GM19452 (cell line): ENCODE results near the gene ATXN7L1.
"Not testable (repeated sequence)": the region's sequence is repeated elsewhere in the genome, so short reads cannot be mapped to it uniquely, and the experiment has no call there.

ENCODE experiments used
- ATAC-seq: cut with Tn5 transposase; IDR thresholded peaks from one replicate; pipeline ENCODE4 v1.9.1; 2021; ENCODE audit not compliant: unreplicated experiment

Gene ATXN7L1

DNA sequence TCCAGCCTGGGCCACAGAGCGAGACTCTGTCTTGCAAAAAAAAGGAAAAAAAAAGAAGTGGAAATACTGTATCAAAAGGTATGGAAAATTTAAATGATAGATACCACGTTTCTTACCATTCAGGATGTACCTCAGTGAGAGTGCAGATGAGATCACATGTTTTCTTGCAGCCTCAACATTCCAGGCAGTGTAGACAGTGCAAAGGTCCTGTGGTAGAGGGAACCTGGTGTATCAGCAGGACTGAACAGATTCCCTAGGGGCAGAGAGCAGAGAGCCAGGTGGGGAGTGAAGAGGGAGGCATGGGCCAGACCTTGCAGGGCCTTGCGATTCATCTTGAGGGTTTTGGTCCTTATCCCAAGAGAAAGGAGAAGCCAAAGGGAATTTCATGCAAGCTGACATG is 17.7 kb upstream of the ATXN7L1 start:
- no peak for ATAC-seq

DNA sequence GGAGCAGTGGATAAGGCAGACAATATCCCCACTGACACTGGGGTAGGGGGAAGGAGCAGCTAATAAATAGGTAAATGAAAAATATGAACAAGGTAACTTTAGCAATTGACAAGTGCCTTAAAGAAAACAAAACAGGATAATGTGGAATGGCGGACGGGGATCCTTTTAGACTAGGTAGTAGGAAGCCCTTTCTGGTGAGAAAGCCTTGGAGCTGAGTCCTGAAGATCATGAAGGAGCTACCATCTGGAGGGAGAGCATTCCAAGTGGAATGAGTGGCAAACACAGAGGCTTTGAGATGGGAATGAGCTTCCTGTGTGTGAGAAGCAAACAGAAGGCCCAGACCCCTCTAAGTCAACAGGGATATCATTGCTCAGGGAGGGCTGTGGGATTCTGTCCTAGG is 16.0 kb upstream of the ATXN7L1 start:
- ATAC-seq = no peak

DNA sequence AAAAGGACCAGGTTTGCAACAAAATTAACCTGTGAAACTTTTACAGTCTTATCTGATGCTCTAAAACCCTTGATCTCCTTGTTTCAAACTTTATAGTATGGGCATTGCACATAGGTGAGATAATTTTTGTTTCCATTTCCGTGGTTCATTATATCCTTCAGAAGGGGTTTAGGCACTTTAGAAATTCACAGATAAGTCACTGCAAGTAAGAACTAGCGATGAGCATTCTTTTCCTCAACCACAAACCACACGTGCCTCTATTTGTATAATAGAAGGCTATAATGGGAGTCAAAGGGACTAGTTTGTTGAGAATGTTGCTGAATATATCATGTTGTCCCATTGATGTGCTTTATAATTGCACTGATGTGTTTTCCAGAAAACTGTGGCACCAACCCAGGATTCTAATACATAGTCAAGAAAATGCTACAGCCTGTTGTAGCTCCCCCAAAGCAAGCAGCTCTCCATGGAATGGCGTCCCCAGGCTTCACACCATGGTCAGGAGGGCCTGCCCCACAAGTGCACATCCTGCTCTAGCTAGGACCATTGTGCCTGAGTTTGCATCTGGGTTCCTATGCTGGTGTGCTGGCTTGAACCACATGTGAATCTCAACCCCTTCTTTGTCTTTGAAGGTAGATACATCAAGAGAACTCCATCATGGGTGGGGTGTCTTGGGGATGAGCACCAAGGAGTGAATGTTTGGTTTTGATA is 14.0 kb upstream of the ATXN7L1 start:
- no peak for ATAC-seq

DNA sequence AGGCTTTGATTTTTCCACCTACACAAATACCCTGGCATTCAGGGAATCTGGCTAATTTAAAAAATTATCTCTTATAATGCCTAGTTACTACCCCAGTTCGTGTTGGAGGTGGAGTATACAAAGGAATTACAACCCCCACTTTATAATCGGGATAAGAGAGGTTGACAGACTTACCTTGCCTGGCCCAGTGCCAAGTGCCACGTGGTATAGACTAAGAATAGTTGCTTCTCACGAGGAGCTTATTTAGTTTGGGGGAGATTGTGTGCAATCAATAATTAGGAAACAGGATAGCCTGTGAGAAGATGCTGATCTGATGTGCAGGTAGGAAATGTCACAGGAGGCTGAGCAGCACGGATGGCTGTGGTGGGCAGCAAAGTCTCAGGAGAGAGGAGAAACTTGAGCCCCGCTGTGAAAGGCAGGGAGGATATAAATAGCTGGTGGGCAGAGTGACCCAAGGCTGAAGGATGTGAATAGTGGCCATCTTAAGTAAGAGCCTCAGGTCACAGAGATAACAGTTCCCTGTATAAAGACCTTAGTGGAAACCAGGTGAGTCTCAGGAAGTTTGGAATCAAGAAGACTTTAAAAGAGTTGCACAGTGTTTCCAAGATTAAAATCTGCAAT is 11.3 kb upstream of the ATXN7L1 start:
- no peak for ATAC-seq

DNA sequence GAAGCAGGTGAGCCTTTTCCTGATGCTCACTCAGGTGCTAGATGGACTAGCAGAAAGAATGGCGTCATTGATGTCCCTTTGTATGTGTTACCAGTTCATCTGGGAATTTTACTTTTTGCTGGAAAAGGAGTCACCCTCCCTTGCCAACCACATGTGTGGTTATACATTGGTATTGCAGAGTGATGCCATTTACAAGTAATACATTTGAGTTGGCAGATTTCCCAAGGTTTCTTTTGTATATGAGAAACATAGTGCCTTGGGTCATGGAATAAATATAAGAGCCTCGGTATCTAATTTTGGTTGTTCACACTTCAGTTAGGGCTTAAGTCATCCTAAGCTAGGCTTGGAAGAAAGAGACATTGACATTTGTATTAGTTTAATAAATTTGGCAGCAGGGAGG is 10.4 kb upstream of the ATXN7L1 start:
- no peak for ATAC-seq

DNA sequence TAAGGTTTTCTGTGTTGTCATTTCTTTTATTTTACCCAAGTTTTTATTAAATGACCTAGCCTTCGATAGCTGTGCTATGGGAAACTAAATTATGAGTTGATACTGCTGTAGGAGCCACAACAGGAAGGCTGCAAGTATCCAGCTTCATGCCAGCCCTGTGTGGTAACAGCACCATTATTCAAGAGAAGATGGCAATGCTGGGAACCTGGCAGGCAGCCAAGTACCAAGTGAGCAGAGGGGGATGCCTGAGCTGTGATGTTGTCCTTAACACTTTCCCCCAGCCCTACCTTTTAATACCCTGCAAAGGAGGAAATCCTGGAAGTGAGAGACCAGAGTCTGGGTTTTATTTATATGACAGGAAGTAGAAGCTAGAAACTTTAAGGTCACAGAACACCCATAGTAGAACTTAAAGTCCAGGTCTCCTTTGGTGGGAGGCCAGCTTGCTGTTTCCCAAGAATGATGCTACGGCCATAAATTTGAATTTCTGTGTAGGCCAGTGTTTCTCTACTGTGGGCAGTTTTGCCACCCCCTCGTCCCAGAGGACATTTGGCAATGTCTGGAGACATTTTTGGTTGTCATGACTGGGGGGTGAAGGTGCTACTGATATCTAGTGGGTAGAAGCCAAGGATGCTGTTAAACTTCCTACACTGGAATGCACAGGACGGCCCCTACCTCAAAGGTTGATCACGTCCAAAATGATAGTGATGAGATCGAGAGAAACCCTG is 9.2 kb upstream of the ATXN7L1 start:
- ATAC-seq = no peak

DNA sequence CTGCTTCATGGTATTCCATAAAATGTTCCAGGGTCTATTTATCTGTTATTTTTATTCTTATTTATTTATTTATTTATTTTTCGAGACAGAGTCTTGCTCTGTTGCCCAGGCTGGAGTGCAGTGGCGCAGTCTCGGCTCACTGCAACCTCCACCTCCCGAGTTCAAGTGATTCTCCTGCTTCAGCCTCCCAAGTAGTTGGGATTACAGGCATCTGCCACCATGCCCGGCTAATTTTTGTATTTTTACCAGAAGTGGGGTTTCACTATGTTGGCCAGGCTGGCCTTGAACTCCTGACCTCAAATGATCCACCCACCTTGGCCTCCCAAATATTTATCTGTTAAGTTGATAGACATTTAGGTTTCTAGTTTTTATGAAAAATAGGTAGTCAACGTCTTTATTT is 6.8 kb upstream of the ATXN7L1 start:
- ATAC-seq = not testable (repeated sequence)

DNA sequence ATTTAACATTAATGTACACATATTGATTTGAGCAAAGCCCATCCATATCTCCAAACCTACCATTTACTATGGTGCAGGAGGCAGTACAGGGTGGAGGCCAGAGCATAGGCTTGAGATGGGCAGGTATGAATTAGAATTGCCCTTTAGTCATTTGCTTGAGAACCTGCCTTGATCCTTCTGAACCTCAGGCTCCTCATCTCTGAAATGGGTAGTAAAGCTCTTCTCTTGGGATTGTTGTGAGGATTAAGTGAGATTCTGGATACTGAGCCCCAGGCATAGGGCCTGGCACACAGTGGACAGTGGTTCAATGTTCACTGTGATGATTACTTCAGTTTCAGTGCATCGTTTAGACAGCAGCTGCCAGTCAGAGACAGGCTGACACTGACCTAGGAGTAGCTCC is 5.0 kb upstream of the ATXN7L1 start:
- no peak for ATAC-seq

DNA sequence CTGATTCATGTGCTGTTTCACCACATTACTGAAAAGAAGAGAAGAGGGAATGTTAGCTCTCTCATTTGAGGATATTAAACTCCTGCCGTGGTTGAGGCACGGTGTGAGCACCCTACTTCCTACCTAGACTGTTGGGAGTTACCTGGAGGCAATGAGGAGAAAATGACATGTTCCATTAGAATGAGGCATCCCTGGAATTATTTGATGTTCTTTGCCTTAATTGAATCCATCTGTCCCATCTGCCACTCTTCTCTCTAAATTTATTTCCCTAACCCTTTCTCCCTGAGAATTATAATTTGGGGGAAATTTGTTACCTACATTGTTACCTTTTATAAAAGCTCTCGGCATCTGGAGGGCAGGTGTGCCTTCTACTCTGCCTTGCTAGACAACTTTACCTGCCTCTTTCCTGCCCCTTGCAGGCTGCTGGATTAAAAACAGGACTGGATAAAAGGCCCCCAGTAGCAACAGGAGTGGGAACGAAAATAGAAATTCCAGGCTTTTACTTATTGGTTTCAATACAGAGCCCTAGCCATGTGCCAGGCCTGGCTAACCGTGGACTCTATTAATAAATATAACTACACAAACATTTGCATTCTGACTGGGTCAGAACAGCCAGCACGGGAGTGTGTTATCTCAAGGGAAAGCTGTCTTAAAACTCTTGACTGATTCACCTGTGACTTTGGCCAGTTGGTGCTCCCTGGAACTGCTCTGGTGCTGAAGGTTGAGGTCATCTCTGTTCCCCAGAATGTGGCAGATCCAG is 4.4 kb upstream of the ATXN7L1 start:
- ATAC-seq = no peak

DNA sequence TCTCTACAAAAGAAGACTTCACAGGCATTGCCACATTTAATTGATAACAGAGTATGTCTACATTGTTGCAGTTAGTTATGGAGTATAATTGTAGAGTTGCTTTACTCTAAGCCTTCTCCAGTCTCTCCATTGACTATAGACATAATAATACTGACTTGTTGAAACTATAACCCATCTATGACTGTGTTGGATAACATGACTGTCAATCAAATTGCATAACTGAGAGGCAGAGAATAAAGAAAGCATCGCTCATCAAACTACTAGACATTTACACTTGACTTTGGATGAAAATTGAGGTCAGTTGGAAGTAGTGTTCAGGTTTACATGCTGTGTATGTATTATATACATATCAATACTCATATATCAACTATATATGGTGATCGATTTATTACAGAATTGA is 3.4 kb upstream of the ATXN7L1 start:
- ATAC-seq = no peak

DNA sequence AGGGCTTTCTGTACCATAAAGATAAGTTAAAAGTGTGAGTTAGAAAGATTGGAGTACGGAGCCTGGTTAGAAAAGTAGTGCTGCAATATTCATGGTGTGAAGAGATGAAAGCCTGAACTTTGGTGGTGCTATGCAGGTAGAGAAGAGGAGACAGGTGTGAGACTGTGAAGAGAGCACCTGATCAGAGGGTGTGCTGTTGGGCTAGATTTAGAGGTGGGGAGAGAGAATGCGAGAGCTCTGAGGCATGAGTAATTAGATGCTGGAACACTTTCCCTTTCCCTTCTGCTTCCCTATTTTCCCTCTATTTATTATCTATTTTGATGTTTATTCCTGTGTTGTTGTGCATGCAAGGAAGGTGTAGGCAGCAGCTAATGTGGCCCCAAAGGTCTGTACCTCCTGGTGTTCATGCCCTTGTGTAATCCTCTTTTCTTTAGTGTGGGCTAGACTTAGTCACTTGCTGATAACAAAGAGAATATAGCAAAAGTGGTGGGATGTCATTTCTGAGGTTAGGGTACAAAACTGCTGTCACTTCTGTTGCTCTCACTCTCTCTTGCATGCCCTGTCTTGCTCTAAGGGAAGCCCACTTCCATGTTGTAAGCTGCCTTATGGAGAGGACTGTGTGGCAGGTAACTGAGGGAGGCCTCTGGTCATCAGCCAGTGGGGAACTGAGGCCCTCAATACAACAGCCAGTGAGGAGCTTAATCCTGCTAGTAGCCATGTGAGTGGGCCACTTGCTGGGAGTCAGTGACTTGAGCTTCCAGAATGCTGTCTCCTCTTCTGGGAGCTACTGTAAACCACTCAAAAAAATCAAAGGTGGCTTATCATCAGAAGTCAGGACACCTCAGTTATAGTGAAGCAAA is 2.6 kb upstream of the ATXN7L1 start:
- ATAC-seq = no peak

DNA sequence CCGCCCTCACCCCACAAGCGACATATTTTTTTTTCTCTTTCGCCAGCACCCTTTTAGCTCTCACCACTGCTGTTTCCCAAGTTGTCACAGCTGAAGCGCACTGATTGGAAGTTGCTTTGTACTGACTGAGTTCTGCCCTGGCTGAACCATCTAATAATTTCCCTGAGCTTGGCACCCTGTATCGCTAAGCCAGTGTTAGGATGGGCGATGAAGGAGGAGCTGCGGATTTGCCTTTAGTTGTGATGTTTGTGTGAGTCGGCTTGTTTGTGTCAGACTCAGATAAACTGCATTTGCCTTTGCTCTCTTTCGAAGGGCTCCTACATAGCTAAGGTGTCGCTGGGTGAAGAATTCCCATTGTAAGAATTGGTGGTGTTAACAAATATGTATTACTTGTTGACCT is 1.3 kb upstream of the ATXN7L1 start:
- ATAC-seq = no peak

DNA sequence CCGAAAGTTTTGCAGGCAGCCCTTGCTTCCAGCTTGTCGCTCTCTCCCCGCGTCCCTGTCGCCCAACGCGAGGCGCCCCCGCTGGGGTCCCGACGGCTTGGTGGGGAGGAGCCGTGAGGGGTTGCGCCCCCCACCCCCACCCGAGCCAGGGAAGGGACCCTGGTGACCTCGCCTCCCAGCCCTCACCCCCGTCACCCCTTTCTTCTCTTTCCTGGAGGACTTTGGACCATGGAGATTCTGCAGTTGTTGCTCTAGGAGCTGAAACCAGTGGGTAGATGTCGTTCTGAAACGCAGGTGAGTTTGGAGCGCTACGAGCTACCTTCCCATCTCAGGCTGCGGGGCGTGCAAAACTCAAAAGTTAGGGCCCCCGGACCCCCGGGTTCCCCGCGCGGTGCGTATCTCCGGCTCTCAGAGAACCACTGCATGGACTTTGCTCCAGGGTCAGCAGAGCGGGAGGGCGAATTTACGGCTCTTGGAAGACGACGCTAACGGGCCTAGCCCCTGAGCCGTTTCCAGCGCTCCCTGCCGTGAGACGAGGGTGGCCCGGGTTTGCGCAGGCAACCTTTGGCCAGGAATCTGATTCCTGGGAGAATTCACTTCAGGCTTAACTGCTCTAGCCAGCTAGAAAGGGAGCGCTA is 684 bp upstream of the ATXN7L1 start:
- no peak for ATAC-seq

DNA sequence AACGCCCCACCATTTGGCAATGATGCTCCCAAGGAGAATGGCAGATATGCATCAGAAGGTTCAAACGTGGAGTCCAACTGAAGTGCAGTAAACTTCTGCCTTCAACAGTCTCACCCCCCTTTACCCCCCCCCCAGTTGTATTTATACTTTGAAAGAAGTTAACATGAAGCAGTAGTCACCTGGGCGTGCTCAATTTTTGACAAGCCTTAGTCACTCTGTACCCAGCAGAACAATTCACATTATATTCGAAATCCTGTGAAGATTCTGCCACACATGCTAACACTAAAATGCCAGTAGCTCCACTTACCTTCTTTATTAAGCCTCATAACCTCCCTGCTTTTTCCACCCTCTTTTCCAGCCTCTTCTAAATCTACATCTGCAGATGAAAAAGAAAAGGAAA is 894 bp downstream of the ATXN7L1 start:
- no peak for ATAC-seq

DNA sequence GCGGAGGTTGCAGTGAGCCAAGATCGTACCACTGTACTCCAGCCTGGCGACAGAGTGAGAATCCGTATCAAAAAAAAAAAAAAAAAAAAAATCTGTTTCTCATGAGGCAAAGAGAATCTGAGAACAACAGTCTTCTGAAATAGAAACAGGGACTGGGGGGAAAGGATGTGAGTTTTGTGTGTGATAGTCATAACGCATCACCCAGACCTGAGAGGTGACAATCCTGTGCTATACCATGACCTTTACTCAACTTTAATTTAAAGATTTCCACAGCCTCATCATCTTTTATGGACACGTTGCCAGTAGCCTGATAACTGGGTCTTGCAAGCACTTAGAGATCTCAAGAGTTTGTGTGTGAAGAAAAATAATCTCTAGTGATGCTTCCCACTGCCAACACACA is 2.3 kb downstream of the ATXN7L1 start:
- ATAC-seq = no peak

DNA sequence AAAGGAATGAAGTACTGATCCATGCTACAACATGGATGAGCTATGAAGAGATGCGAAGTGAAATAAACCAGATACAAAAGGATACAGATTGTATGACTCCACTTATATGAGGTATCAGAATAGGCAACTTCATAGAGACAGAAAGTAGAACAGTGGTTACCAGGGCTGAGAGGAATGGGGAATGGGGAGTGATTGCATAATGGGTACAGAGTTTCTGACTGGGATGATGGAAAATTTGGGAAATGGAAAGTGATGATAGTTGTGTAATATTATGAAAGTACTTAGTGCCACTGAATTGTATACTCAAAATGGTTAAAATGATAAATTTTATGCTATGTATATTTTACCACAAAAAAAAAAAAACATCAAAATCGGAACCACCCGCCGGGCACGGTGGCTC is 3.9 kb downstream of the ATXN7L1 start:
- ATAC-seq = no peak

DNA sequence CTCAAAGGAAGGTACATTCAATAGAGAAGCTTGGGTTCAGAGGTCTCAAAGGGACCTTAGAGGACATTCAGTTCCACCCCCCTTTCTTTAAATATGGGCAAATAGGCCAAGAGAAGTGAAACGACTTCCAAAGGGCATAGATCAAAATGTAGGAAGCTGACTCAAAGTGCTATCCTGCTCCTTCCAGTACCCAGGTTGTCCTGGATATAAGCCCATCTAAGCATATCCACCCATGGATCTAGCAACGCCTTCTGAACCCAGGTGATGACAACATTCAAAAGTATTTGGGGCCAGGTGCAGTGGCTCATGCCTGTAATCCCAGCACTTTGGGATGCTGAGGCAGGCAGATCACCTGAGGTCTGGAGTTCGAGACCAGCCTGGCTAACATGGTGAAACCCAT is 5.3 kb downstream of the ATXN7L1 start:
- no peak for ATAC-seq

DNA sequence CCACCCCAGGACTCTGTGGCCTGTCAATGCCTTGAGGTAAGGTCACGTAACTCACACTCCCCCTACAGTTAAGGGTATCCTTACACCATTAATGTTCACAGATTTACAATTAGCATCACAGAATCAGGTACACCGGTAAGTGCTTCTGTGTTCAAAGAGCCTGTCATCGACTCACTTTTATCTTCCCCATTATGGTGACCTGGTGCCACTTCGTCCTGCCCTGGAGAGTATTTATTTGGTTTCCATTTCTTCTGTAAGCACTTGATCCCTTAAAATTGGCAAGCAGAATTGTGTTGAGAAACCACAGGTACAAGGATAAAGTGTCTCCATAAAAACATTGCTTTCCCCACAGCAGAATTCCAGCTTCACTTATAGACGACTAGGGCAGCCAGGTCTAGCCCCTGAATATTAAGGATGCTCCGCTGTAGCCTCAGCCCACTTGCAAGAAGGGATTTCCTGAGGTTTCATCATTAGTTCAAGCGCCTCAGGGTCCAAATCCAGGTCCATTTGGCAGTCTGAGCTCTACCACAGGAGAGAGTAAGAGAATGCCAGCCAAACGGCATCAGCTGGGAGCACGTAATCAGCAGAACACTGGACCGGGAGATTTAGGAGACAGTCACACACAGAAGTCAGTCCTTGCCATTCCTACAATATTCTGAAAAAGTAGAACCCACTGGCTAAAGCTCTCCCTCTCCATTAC is 10.1 kb downstream of the ATXN7L1 start:
- ATAC-seq = no peak

DNA sequence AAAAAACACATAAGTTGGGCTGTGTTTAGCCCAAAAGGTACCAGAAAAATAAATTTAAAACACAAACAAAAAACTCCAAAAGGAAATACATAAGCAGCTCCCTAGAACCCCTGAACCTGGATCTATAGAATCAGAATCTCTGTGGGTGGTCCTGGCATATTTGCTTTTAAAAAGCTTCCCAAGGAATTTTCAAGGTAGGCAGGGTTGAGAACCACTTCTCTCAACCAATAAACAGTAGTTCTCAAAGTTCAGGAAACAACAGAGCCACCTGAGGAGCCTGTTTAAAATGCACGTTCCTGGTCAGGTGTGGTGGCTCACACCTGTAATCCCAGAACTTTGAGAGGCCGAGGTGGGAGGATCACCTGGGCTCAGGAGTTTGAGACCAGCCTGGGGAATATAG is 12.5 kb downstream of the ATXN7L1 start:
- no peak for ATAC-seq

DNA sequence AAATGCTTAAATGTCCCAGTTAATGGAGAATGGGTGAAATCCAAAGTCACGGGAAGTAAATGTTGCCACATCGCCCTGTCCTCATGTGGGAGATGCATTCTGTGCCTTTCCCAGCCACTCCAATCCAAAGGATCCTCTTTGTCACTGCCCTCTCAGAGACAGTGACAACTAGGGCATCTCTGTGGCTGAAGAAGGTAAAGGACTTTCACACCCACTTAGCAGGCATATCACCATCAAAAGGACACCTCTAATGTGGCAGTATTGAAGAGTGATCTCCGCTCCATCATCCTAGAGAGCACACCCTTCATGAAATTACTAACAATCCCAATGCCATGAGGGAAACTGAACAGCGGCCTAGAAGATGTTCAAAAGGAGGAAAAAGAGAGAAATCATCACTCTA is 13.6 kb downstream of the ATXN7L1 start:
- no peak for ATAC-seq
